SK-N-SH treated with all-trans-retinoic acid at 6 μM for 48 hours (cell line): ENCODE measurements around the gene KIF21B.

Experiments
- BACH2 ChIP-seq: fragments of 250-450 bp; sonication (Bioruptor Pico); IDR thresholded peaks from 2 replicates; pipeline ENCODE4 v1.9.0; 2021; ENCODE audit warnings: mild to moderate bottlenecking, borderline replicate concordance
- ISL1 ChIP-seq: fragments of 250-450 bp; sonication (Bioruptor Pico); IDR thresholded peaks from 2 replicates; pipeline ENCODE4 v2.1.2; 2022; ENCODE audit warnings: mild to moderate bottlenecking, moderate library complexity
- ZC3H10 ChIP-seq: fragments of 250-450 bp; sonication (Bioruptor Pico); IDR thresholded peaks from 2 replicates; pipeline ENCODE4 v1.5.1; 2021; ENCODE audit warnings: mild to moderate bottlenecking, moderate library complexity
- ZFP30 ChIP-seq: fragments of 450-650 bp; formaldehyde crosslinking; IDR thresholded peaks from 2 replicates; pipeline ENCODE4 v1.5.0; 2022; ENCODE audit warnings: mild to moderate bottlenecking, moderate library complexity
- ZNF70 ChIP-seq: fragments of 450-650 bp; formaldehyde crosslinking; IDR thresholded peaks from 2 replicates; pipeline ENCODE4 v1.5.0; 2020; ENCODE audit warnings: mild to moderate bottlenecking, moderate library complexity
- TF ChIP-seq, protein P1 (sequence below): fragments of 250-450 bp; sonication (Bioruptor Pico); IDR thresholded peaks from 2 replicates; pipeline ENCODE4 v1.8.0; 2020; ENCODE audit warnings: mild to moderate bottlenecking, moderate library complexity, borderline replicate concordance
- TF ChIP-seq, protein P2 (sequence below): fragments of 250-450 bp; sonication (Bioruptor Pico); IDR thresholded peaks from 2 replicates; pipeline ENCODE4 v1.5.1; 2021; ENCODE audit warnings: mild to moderate bottlenecking, moderate library complexity

DNA sequence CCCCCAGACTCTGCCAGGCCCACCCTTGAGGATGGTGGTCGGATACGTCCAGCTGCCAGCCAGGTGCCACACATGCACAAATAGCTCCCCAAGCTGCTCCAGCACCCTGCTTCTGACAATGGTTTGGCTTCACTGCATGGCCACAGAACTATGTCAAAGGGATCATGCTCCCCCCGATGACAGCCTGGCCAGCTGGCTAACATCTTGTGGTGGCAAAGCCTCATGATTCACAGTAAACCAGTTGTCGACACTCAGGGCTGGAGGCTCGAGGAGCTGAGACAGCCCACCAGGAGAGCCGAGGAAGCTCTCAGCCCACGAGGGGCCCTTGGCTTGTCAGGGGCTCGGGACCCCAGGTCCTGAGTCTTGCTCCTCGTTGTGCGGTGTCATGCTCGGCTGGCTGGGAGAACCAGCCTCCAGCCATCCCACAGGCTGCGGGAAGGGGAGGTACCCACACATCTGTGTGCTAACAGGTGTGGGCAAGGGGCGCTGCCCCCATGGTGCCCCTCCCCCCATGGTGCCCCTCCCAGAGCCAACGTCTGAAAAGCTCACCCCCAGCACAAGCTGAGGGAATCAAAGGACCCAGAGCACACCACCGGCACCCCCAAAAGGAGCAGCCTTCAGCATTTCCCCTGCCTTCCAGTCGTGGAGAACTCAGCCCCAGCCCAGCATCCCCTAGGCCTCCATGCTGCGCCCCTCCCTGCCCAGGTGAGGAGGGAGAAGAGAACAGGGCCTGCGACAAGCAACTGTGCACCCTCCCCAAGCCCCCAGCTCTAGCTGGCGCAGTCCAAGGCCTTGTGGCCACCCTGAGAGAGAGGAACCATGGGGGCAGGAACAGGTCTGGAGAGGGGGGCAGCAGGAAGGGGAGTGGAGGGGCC lies 41.2 kb downstream of the KIF21B start:
- no peak for TF ChIP-seq ZC3H10
- TF ChIP-seq, protein P1, sequence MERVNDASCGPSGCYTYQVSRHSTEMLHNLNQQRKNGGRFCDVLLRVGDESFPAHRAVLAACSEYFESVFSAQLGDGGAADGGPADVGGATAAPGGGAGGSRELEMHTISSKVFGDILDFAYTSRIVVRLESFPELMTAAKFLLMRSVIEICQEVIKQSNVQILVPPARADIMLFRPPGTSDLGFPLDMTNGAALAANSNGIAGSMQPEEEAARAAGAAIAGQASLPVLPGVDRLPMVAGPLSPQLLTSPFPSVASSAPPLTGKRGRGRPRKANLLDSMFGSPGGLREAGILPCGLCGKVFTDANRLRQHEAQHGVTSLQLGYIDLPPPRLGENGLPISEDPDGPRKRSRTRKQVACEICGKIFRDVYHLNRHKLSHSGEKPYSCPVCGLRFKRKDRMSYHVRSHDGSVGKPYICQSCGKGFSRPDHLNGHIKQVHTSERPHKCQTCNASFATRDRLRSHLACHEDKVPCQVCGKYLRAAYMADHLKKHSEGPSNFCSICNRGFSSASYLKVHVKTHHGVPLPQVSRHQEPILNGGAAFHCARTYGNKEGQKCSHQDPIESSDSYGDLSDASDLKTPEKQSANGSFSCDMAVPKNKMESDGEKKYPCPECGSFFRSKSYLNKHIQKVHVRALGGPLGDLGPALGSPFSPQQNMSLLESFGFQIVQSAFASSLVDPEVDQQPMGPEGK, result no peak
- TF ChIP-seq ISL1 (CRISPR knock-in tag), result no peak
- TF ChIP-seq BACH2 (CRISPR knock-in tag), result no peak
- no peak for TF ChIP-seq ZFP30
- no peak for TF ChIP-seq ZNF70 (CRISPR knock-in tag)
- TF ChIP-seq, protein P2, sequence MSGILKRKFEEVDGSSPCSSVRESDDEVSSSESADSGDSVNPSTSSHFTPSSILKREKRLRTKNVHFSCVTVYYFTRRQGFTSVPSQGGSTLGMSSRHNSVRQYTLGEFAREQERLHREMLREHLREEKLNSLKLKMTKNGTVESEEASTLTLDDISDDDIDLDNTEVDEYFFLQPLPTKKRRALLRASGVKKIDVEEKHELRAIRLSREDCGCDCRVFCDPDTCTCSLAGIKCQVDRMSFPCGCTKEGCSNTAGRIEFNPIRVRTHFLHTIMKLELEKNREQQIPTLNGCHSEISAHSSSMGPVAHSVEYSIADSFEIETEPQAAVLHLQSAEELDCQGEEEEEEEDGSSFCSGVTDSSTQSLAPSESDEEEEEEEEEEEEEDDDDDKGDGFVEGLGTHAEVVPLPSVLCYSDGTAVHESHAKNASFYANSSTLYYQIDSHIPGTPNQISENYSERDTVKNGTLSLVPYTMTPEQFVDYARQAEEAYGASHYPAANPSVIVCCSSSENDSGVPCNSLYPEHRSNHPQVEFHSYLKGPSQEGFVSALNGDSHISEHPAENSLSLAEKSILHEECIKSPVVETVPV, result no peak
